Heart left ventricle (tissue), 13 donors: ENCODE results near the gene CERKL.

ENCODE experiments used
- POLR2A ChIP-seq, 2 donors: fragments of 450-650 bp; IDR thresholded peaks; one replicate each; pipeline ENCODE4 v1.6.1; 2017; ENCODE audit warnings: antibody characterized with exemption in 2 of 2, mild to moderate bottlenecking in 2 of 2, moderate library complexity in 2 of 2
- TF ChIP-seq, protein P1 (sequence below), 12 donors: fragments of 200-600 bp; sonication (generic) in 4 of 12; IDR thresholded peaks; one replicate each; pipeline versions ENCODE4 v1.5.0 to v1.8.0; 2018 to 2022; ENCODE audit warnings: antibody characterized with exemption in 12 of 12, mild to moderate bottlenecking in 5 of 12
- donor health status: ischemic (EF 13 %, LVEDD 7.1; RV severe dilation, severe dysfunction).
- donor health status: DM: no; HTN: yes; CAD: no.
- donor health status: DM: no; HTN: no; CAD: no.
- donor health status: ischemic (EF 25% LVEDD 6.9; RV normal size, moderate dysfunction).
- donor health status: ischemic (EF 25% LVEDD 5.7; RV mildly dilated, moderate dysfunction).
- donor health status: ischemic (EF 35%, LVEDD 5.7; RV mildly dilated, moderate dysfunction).
- donor health status: nonischemic (EF 11% LVEDD 7.7; RV severe dilation, severe dysfunction).
- donor health status: DM: yes; HTN: yes; CAD: no.
- donor health status: PGD.
- donor health status: ischemic (EF 29% LVEDD 5.4; RV normal size, mild dysfunction).
- donor health status: nonischemic (EF 23%, LVEDD 6.1; RV moderate dilation, normal function).

DNA sequence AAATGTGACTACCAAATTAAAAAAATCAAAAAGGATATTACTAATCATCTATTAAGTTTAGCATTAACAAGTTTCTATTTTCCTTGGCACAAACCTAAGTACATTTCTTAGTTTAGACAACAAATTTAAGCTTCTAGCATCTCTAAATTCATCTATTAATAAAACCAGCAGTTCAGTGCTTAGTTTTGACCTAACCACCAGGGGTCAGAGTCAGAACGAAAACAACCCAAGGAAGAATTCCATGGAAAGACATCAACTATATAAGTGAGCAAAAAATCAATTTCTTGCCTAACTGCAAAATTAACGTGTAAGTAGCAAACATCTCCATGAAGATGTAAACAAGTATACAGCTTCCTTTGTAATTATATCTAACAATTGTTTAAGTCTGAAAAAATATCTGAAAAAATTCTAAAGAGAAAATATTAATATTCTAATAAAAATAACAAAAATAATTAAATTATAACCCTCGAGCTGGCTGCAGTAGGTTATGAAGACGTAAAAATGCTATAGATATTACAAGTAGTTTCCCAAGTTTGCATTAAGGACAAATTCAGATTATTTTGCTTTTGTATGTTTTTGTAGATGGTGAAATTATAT, 83.7 kb downstream of the CERKL start:
- TF ChIP-seq POLR2A (IDR thresholded peaks at IDR 0.05), result no peak
- TF ChIP-seq, protein P1, sequence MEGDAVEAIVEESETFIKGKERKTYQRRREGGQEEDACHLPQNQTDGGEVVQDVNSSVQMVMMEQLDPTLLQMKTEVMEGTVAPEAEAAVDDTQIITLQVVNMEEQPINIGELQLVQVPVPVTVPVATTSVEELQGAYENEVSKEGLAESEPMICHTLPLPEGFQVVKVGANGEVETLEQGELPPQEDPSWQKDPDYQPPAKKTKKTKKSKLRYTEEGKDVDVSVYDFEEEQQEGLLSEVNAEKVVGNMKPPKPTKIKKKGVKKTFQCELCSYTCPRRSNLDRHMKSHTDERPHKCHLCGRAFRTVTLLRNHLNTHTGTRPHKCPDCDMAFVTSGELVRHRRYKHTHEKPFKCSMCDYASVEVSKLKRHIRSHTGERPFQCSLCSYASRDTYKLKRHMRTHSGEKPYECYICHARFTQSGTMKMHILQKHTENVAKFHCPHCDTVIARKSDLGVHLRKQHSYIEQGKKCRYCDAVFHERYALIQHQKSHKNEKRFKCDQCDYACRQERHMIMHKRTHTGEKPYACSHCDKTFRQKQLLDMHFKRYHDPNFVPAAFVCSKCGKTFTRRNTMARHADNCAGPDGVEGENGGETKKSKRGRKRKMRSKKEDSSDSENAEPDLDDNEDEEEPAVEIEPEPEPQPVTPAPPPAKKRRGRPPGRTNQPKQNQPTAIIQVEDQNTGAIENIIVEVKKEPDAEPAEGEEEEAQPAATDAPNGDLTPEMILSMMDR (IDR thresholded peaks at IDR 0.05), result peak in 9 of 12 donors; percentile 5 to 45 (median 31)
